Right lobe of liver (tissue), 6 donors: ENCODE data around the gene VARS1. TPM values are rescaled to one million over a fixed set of nuclear protein-coding genes. Genes with fewer than 3 reads are reported as not detected.

ENCODE experiments used
- ATAC-seq, 4 donors: fragments of 200-7000 bp; cut with Tn5 transposase; one replicate each; pipeline ENCODE4 v1.9.1; 2020; ENCODE audit warnings: mild to moderate bottlenecking in 4 of 4, moderate library complexity in 4 of 4
- DNase-seq, 3 donors: peaks; one replicate each; pipeline ENCODE4 v3.0.0-alpha.2; 2020
- H3K27ac ChIP-seq, 3 donors: fragments of 200-600 bp; one replicate each; pipeline ENCODE4 v1.8.0; 2022
- H3K27me3 ChIP-seq, 2 donors: fragments of 200-600 bp; one replicate each; pipeline ENCODE4 v1.8.0; 2022
- H3K36me3 ChIP-seq, 4 donors: fragments of 200-600 bp; sonication (generic) in 1 of 4; one replicate each; pipeline versions ENCODE4 v1.5.1 to v1.8.0; 2017 to 2022; ENCODE audit warnings: control low read depth in 1 of 4
- H3K4me1 ChIP-seq, 4 donors: fragments of 200-600 bp; sonication (generic) in 1 of 4; one replicate each; pipeline versions ENCODE4 v1.5.1 to v1.8.0; 2017 to 2022; ENCODE audit warnings: control low read depth in 1 of 4
- H3K4me3 ChIP-seq, 3 donors: fragments of 200-600 bp; one replicate each; pipeline ENCODE4 v1.8.0; 2022
- H3K9me3 ChIP-seq, 4 donors: fragments of 200-600 bp; sonication (generic) in 1 of 4; one replicate each; pipeline versions ENCODE4 v1.5.1 to v1.8.0; 2017 to 2022; ENCODE audit warnings: control low read depth in 1 of 4
- CTCF ChIP-seq, 4 donors: fragments of 200-600 bp in 3 of 4; fragments of 450-650 bp in 1 of 4; IDR thresholded peaks; one replicate each; pipeline versions ENCODE4 v1.5.1 to v1.8.0; 2016 to 2022; ENCODE audit warnings: antibody characterized with exemption in 4 of 4, mild to moderate bottlenecking in 2 of 4
- POLR2A ChIP-seq: fragments of 450-650 bp; IDR thresholded peaks from one replicate; pipeline ENCODE4 v1.6.1; 2017; ENCODE audit warnings: antibody characterized with exemption, mild to moderate bottlenecking
- WGBS: methylation state at CpG from one replicate; pipeline ENCODE4 v1.1.6; 2018; ENCODE audit warnings: low coverage, low lambda C conversion rate; ENCODE audit not compliant: insufficient coverage; ENCODE audit errors: missing lambda C conversion rate; 5-methylcytosine and 5-hydroxymethylcytosine counted together
- intact Hi-C, 2 donors: fragments of 100-400 bp; cut with DNase I; formaldehyde crosslinking; loops; one replicate each; pipeline versions ENCODE4 v1.11.2 to v1.14.1; 2022
- total RNA-seq, 6 experiments: library from RNA; depleted of rRNA in 2 of 6; stranded (reverse); fragments of >200 nt in 2 of 6; fragmentation: NEBNext Ultra II Directional in 3 of 6; extraction: Animal tissue kit (Norgen Biotek cat#: 25700) in 3 of 6; gene quantifications; one replicate each; pipeline versions ENCODE4 v1.1.0 to v1.2.4, GENCODE V29; 2016 to 2023
- donor health status: DM: no; HTN: yes; CAD: no.
- donor health status: DM: no; HTN: no; CAD: no.
- donor health status: DM: no; HTN: no; CAD: no.
- donor health status: DM: no; HTN: yes; CAD: no.
- donor health status: DM: no; HTN: yes; CAD: no.

The VARS1 gene
- total RNA-seq, 6 experiments from 2014 or later, result 31.0 to 58.1 (median 41.0) TPM

DNA sequence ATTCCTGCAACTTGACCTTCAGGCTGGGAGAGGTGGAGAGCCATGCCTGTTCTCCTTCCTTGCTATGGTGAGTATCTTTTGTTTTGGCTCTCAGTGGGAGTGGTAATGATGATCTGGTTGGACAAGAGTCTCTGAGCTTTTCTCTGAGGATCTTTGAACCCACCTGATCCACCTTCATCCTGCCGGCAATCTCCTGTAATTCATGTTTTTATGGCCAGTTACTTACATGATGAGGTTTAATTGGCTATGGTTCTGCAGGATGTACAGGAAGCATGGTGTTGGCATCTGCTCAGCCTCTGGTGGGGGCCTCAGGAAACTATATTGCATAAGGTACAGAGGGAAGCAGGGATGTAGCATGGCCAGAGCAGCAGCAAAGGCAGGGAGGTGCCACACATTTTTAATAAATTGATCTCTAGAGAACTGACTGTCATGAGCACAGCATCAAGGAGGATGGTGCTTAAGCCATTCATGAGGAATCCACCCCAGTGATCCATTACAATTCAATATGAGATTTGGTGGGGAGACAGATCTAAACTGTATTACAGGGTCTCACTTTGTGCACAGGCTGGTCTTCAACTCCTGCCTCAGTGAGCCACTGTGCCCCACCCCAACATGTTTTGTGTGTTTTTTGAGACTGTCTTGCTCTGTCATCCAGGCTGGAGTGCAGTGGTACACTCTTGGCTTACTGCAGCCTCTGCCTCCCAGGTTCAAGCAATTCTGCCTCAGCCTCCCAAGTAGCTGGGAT lies 42.0 kb upstream of the VARS1 start:
- ATAC-seq, result no peak
- H3K36me3 ChIP-seq, result peaks cover 11 to 41% (median 24%) of the 10 kb centered on the region in 4 donors
- H3K27me3 ChIP-seq, result no peaks in the 10 kb centered on the region
- no peaks in the 10 kb centered on the region for H3K9me3 ChIP-seq
- DNase-seq, result no peak
- H3K27ac ChIP-seq, result peak overlapping the region in 2 of 3 donors; percentile 20 to 94
- 27% methylated on average over 1 of the region's 1 CpG for WGBS
- intact Hi-C loops, result loop anchor here (10.0 kb wide), 1 partner anchor 63 kb away; the partner anchor contains the start of gene VWA7 (in 2 of the 2)
- peak overlapping the region in 1 of 3 donors; percentile 21 for H3K4me3 ChIP-seq
- no peak for TF ChIP-seq CTCF (IDR thresholded peaks at IDR 0.05)
- TF ChIP-seq POLR2A, result no peak
- H3K4me1 ChIP-seq, result peaks cover 0 to 32% (median 13%) of the 10 kb centered on the region in 4 donors

DNA sequence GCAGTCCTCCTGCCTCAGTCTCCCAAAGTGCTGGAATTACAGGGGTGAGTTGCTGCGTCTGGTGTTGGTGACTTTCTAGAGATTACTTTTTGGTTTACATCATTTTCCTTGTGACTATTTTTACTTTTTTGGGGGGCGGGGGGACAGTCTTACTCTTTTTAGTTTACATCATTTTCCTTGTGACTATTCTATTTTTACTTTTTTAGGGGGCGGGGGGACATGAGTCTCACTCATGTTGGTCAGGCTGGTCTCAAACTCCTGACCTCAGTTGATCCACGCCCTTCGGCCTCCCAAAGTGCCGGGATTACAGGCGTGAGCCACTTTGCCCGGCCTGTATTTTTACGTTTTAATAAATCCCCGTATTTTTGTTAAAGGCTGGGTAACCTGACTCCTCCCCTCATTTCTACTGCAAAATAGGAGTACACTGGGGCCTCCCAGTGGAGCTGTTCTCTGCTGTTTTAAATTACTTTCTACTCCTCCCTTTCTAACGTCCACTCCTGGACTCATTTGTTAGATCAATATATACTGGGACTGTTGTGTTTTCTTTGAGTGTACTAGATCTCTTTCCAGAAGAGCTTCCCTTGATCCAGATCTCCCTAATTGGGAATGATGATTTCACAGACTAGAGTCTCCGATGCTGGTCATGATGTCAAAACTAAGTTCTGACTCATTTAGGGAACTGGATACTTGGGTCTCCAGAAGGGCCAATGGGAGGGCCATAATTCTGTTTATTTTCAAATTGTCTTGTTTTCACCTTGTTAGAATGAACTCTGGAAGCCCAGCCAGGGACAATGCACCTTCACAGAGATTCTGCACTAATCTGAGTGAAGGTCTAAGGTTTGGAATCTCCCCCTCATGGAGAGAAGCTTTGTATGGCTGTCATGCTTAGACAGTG lies 41.2 kb upstream of the VARS1 start:
- DNase-seq (no peak), ATAC-seq (no peak)
- peak overlapping the region; percentile 93 to 96 (median 94) for H3K27ac ChIP-seq
- TF ChIP-seq POLR2A, result no peak
- peak in 1 of 4 donors; percentile 17 for TF ChIP-seq CTCF (IDR thresholded peaks at IDR 0.05)
- H3K36me3 ChIP-seq, result peaks cover 11 to 41% (median 24%) of the 10 kb centered on the region in 4 donors
- intact Hi-C loops, result loop anchor here (10.0 kb wide), 1 partner anchor 62 kb away; the partner anchor contains the start of gene VWA7 (in 2 of the 2)
- 23% methylated on average over 12 of the region's 12 CpGs for WGBS
- H3K27me3 ChIP-seq, result no peaks in the 10 kb centered on the region
- H3K4me3 ChIP-seq, result peak overlapping the region; percentile 81 to 89 (median 87)
- no peaks in the 10 kb centered on the region for H3K9me3 ChIP-seq
- peaks cover 0 to 33% (median 13%) of the 10 kb centered on the region in 4 donors for H3K4me1 ChIP-seq

DNA sequence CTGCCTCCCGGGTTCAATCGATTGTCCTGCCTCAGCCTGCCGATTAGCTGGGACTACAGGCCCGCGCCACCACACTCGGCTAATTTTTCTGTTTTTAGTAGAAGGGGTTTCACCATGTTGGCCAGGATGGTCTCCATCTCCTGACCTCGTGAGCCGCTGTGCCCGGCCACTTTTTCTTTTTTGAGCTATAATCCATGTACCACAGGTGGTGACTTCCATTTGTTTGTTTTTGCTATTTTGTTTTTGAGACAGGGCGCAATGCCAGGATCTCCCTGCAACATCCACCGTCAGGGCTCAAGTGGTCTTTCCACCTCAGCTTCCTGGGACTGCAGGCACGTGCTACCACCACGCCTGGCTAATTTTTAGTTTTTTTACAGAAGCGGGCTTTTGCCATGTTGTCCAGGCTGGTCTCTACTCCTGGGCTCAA lies 40.5 kb upstream of the VARS1 start:
- TF ChIP-seq CTCF (IDR thresholded peaks at IDR 0.05), result no peak
- no peak for TF ChIP-seq POLR2A
- peak overlapping the region; percentile 81 to 89 (median 87) for H3K4me3 ChIP-seq
- peak overlapping the region; percentile 93 to 96 (median 94) for H3K27ac ChIP-seq
- peaks cover 11 to 40% (median 26%) of the 10 kb centered on the region in 4 donors for H3K36me3 ChIP-seq
- H3K27me3 ChIP-seq, result no peaks in the 10 kb centered on the region
- ATAC-seq (no peak), DNase-seq (no peak)
- 31% methylated on average over 12 of the region's 14 CpGs for WGBS
- H3K4me1 ChIP-seq, result peaks cover 0 to 40% (median 13%) of the 10 kb centered on the region in 4 donors
- no peaks in the 10 kb centered on the region for H3K9me3 ChIP-seq
- intact Hi-C loops, result loop anchor here (10.0 kb wide), 1 partner anchor 61 kb away; the partner anchor contains the start of gene VWA7 (in 2 of the 2)
